Fibroblast of lung (primary cell): Measurements from ENCODE around the gene PPFIBP2. TPM values are rescaled to one million over a fixed set of nuclear protein-coding genes. Genes with fewer than 3 reads are reported as not detected.

Experiments
- DNase-seq, 2 donors: peaks; one replicate each; pipeline versions ENCODE4 v3.0.0 to v3.0.0-alpha.2; 2010; ENCODE audit warnings: low read depth in 2 of 2
- H2AFZ ChIP-seq: 2 replicates; pipeline ENCODE4 v1.5.1; 2012; ENCODE audit warnings: low read length, control low read depth, inconsistent platforms
- H3K27ac ChIP-seq: 2 replicates; pipeline ENCODE4 v1.5.1; 2011; ENCODE audit warnings: low read length, control low read depth; ENCODE audit not compliant: insufficient read depth
- H3K27me3 ChIP-seq: 2 replicates; pipeline ENCODE4 v1.5.1; 2011; ENCODE audit warnings: mild to moderate bottlenecking, low read length; ENCODE audit not compliant: control insufficient read depth, insufficient read depth
- H3K36me3 ChIP-seq: 2 replicates; pipeline ENCODE4 v1.5.1; 2011; ENCODE audit warnings: low read length; ENCODE audit not compliant: control insufficient read depth, insufficient read depth
- H3K4me1 ChIP-seq: 2 replicates; pipeline ENCODE4 v1.5.1; 2011; ENCODE audit warnings: low read length; ENCODE audit not compliant: control insufficient read depth, insufficient read depth; ENCODE audit errors: extremely low read depth
- H3K4me2 ChIP-seq: 2 replicates; pipeline ENCODE4 v1.5.1; 2011; ENCODE audit warnings: low read length, control low read depth; ENCODE audit not compliant: insufficient read depth; ENCODE audit errors: extremely low read depth
- H3K4me3 ChIP-seq, 4 experiments: fragments of 200-600 bp in 1 of 4; sonication (generic) in 1 of 4; replicated peaks in 1 of 4; 2 replicates each; pipeline ENCODE4 v1.5.1; 2011 to 2016; ENCODE audit warnings: low read length in 4 of 4, low read depth in 3 of 4, mild to moderate bottlenecking in 3 of 4, control low read depth in 2 of 4, inconsistent platforms in 1 of 4, mixed read lengths in 1 of 4; ENCODE audit not compliant: insufficient read depth in 1 of 4; ENCODE audit errors: control extremely low read depth in 1 of 4
- H3K79me2 ChIP-seq: 2 replicates; pipeline ENCODE4 v1.5.1; 2012; ENCODE audit warnings: mild to moderate bottlenecking, low read length, inconsistent platforms; ENCODE audit not compliant: control insufficient read depth, insufficient read depth
- H3K9ac ChIP-seq: 2 replicates; pipeline ENCODE4 v1.5.1; 2011; ENCODE audit warnings: mild to moderate bottlenecking, low read length, control low read depth; ENCODE audit not compliant: insufficient read depth
- H3K9me3 ChIP-seq: 2 replicates; pipeline ENCODE4 v1.5.1; 2012; ENCODE audit warnings: low read depth, low read length; ENCODE audit not compliant: control insufficient read depth, insufficient read depth
- H4K20me1 ChIP-seq: 2 replicates; pipeline ENCODE4 v1.5.1; 2011; ENCODE audit warnings: low read length; ENCODE audit not compliant: control insufficient read depth, insufficient read depth; ENCODE audit errors: extremely low read depth
- EZH2 ChIP-seq: IDR thresholded peaks from 2 replicates; pipeline ENCODE4 v1.5.1; 2012; ENCODE audit warnings: low read length, control low read depth, mild to moderate bottlenecking; ENCODE audit errors: missing control alignments
- polyA plus RNA-seq, 2 donors: library from polyadenylated mRNA; depleted of rRNA in 1 of 2; stranded (reverse) in 1 of 2; unstranded in 1 of 2; fragments of >200 nt; gene quantifications; 2 replicates each; pipeline ENCODE4 v1.2.1, GENCODE V29; 2011 to 2012; ENCODE audit warnings: missing spikeins in 1 of 2
- total RNA-seq: library from RNA; depleted of rRNA; stranded (reverse); fragments of >200 nt; gene quantifications from 2 replicates; pipeline ENCODE4 v1.2.1, GENCODE V29; 2014
- TF ChIP-seq, protein P1 (sequence below), 2 donors: IDR thresholded peaks in 1 of 2; conservative IDR thresholded peaks in 1 of 2; 1 replicate in 1 of 2; 2 replicates in 1 of 2; pipeline ENCODE4 v1.5.1; 2011 to 2012; ENCODE audit warnings: low read length in 2 of 2, control low read depth in 1 of 2, inconsistent platforms in 1 of 2, low read depth in 1 of 2, mild to moderate bottlenecking in 1 of 2

PPFIBP2 gene
- total and polyA plus RNA-seq, 2 donors (not counting 1 experiment from before 2014, with no cell fraction given): 11.4 to 38.8 TPM

DNA sequence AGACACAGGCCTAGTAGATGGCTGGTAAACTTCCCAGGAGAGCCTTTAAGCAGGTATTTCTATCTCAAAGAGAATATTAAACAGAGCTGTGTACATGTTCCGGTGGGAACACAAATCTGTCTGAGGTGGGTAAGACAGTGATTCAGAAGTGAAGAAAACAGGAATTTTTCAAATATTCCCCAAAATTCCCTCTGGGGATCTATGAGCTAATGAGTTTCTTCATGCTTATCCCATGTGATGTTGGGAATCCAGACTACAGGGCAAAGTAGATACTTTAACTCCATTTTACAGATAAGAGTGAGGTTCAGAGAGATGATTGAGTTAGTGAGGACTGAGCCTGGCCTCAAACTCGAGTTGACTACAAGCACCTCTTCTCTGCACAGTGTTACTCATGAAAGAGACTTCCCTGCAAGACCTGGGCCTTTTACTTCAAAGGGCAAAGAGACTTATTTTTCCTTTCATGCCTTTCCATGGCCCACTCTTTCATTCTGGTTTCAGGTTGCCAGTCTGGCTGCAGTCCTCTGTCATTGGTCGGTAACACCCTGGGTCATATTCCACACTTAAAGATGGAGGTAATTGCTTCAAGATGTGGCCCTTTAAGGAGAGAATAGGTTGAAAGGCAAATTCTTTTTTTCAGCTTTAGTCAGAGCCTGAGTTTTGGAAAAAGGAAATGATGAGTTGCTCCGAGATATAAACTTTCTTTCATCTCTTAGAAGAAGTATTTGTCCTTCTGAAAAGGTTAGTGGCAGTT lies 89.4 kb downstream of the PPFIBP2 start:
- H3K27me3 ChIP-seq: no peaks in the 10 kb centered on the region
- H3K79me2 ChIP-seq: no peaks in the 10 kb centered on the region
- DNase-seq: peak in 1 of 2 donors; percentile 3
- H2AFZ ChIP-seq: no peak overlapping the region
- no peaks in the 10 kb centered on the region for H4K20me1 ChIP-seq
- no peak overlapping the region for H3K4me2 ChIP-seq
- H3K27ac ChIP-seq: no peak overlapping the region
- H3K4me3 ChIP-seq: no peak overlapping the region
- H3K9me3 ChIP-seq: no peaks in the 10 kb centered on the region
- no peaks in the 10 kb centered on the region for H3K36me3 ChIP-seq
- TF ChIP-seq, protein P1, sequence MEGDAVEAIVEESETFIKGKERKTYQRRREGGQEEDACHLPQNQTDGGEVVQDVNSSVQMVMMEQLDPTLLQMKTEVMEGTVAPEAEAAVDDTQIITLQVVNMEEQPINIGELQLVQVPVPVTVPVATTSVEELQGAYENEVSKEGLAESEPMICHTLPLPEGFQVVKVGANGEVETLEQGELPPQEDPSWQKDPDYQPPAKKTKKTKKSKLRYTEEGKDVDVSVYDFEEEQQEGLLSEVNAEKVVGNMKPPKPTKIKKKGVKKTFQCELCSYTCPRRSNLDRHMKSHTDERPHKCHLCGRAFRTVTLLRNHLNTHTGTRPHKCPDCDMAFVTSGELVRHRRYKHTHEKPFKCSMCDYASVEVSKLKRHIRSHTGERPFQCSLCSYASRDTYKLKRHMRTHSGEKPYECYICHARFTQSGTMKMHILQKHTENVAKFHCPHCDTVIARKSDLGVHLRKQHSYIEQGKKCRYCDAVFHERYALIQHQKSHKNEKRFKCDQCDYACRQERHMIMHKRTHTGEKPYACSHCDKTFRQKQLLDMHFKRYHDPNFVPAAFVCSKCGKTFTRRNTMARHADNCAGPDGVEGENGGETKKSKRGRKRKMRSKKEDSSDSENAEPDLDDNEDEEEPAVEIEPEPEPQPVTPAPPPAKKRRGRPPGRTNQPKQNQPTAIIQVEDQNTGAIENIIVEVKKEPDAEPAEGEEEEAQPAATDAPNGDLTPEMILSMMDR (conservative IDR thresholded peaks at IDR 0.05 in 1 of 2, IDR thresholded peaks at IDR 0.05 in 1 of 2; ENCODE audit: low read depth in 1 of 2, low read length in 2 of 2): no peak
- TF ChIP-seq EZH2: no peak
- H3K4me1 ChIP-seq: no peaks in the 10 kb centered on the region
- no peak overlapping the region for H3K9ac ChIP-seq

DNA sequence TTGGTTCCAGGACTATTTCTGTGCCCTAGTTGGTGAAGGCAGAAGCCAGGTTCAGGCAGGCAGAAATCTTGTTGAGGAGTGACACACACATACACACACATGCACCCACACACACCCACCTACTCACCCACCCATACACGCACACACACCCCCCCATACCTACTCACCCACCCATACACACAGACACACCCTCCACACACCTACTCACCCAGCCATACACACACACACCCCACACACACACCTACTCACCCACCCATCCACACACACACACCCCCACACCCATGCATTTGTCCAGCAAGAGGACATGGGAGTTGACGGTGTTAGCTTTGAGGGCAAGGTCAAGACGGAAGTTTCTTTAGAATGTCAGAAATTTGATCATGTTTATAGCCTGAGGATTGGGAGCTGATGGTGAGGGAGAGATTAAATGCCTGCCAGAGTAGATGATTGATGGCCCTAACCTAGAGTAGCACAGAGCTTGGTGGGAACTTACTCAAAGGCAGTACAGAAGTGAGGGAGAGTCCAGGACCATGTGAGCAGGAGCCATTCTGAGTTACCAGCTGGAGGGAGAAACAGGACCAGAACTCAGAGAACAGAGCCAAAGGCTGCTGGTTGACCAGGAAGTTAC lies 90.6 kb downstream of the PPFIBP2 start:
- no peak overlapping the region for H3K27ac ChIP-seq

More for the DNA sequence above, 90.6 kb downstream of the PPFIBP2 start:
- H3K9ac ChIP-seq: no peak overlapping the region
- H3K27me3 ChIP-seq: no peaks in the 10 kb centered on the region
- no peaks in the 10 kb centered on the region for H3K36me3 ChIP-seq
- DNase-seq: no peak
- no peaks in the 10 kb centered on the region for H3K9me3 ChIP-seq
- no peaks in the 10 kb centered on the region for H4K20me1 ChIP-seq
- no peak overlapping the region for H2AFZ ChIP-seq
- H3K4me3 ChIP-seq: no peak overlapping the region
- TF ChIP-seq, protein P1 (conservative IDR thresholded peaks at IDR 0.05 in 1 of 2, IDR thresholded peaks at IDR 0.05 in 1 of 2; ENCODE audit: low read depth in 1 of 2, low read length in 2 of 2): no peak
- no peak for TF ChIP-seq EZH2
- H3K4me2 ChIP-seq: no peak overlapping the region
- H3K79me2 ChIP-seq: no peaks in the 10 kb centered on the region
- H3K4me1 ChIP-seq: no peaks in the 10 kb centered on the region
